H9 (cell line): Measurements from ENCODE around the gene RAB6A. TPM values are rescaled to one million over a fixed set of nuclear protein-coding genes. Genes with fewer than 3 reads are reported as not detected.
A peak's percentile ranks its signal among the peaks of the same experiment; 100 is the strongest.

ENCODE experiments used
- DNase-seq: peaks from one replicate; pipeline ENCODE4 v3.0.0-alpha.2; 2017
- H2AFZ ChIP-seq: one replicate; pipeline ENCODE4 v1.6.1; 2013; ENCODE audit warnings: mild to moderate bottlenecking, low read length, control low read depth, moderate library complexity
- H2AK5ac ChIP-seq: 2 replicates; pipeline ENCODE4 v1.6.1; 2013; ENCODE audit warnings: low read length, control low read depth, mixed read lengths; ENCODE audit not compliant: insufficient read length
- H2BK120ac ChIP-seq: one replicate; pipeline ENCODE4 v1.6.1; 2013; ENCODE audit warnings: low read depth, mild to moderate bottlenecking, low read length, control low read depth, inconsistent platforms; ENCODE audit not compliant: poor library complexity, severe bottlenecking
- H2BK12ac ChIP-seq: 2 replicates; pipeline ENCODE4 v1.6.1; 2013; ENCODE audit warnings: low read length, control low read depth, mixed read lengths, low read depth; ENCODE audit not compliant: insufficient read length
- H2BK15ac ChIP-seq: 2 replicates; pipeline ENCODE4 v1.6.1; 2013; ENCODE audit warnings: low read depth, low read length, control low read depth
- H2BK20ac ChIP-seq: one replicate; pipeline ENCODE4 v1.6.1; 2013; ENCODE audit warnings: low read depth, mild to moderate bottlenecking, low read length, control low read depth, inconsistent platforms; ENCODE audit not compliant: poor library complexity, severe bottlenecking
- H2BK5ac ChIP-seq: 2 replicates; pipeline ENCODE4 v1.6.1; 2013; ENCODE audit warnings: low read length, control low read depth, mixed read lengths; ENCODE audit not compliant: insufficient read length
- H3K14ac ChIP-seq: 2 replicates; pipeline ENCODE4 v1.6.1; 2013; ENCODE audit warnings: low read length, control low read depth; ENCODE audit not compliant: insufficient read depth
- H3K18ac ChIP-seq: 2 replicates; pipeline ENCODE4 v1.6.1; 2013; ENCODE audit warnings: low read depth, mild to moderate bottlenecking, mixed read lengths, low read length, control low read depth; ENCODE audit not compliant: insufficient read length
- H3K23ac ChIP-seq: 2 replicates; pipeline ENCODE4 v1.6.1; 2013; ENCODE audit warnings: low read length, control low read depth, mixed read lengths, low read depth; ENCODE audit not compliant: insufficient read length
- H3K23me2 ChIP-seq: 2 replicates; pipeline ENCODE4 v1.6.1; 2013; ENCODE audit warnings: low read depth, mild to moderate bottlenecking, mixed read lengths, low read length, control low read depth; ENCODE audit not compliant: insufficient read length, poor library complexity, severe bottlenecking
- H3K27ac ChIP-seq: 2 replicates; pipeline ENCODE4 v1.5.1; 2013; ENCODE audit warnings: low read length, control low read depth, mixed read lengths, low read depth; ENCODE audit not compliant: insufficient read length
- H3K27me3 ChIP-seq: 2 replicates; pipeline ENCODE4 v1.6.1; 2013; ENCODE audit warnings: low read length, control low read depth, inconsistent platforms; ENCODE audit not compliant: insufficient read depth
- H3K4ac ChIP-seq: 2 replicates; pipeline ENCODE4 v1.6.1; 2013; ENCODE audit warnings: low read depth, mild to moderate bottlenecking, control low read depth, inconsistent platforms, low read length, moderate library complexity
- H3K4me1 ChIP-seq: 2 replicates; pipeline ENCODE4 v1.6.1; 2013; ENCODE audit warnings: low read length, control low read depth, inconsistent platforms; ENCODE audit not compliant: insufficient read depth
- H3K4me2 ChIP-seq: 2 replicates; pipeline ENCODE4 v1.6.1; 2013; ENCODE audit warnings: low read length, control low read depth, mixed read lengths; ENCODE audit not compliant: insufficient read length, insufficient read depth
- H3K56ac ChIP-seq: 2 replicates; pipeline ENCODE4 v1.6.1; 2013; ENCODE audit warnings: low read depth, mild to moderate bottlenecking, mixed read lengths, low read length, control low read depth; ENCODE audit not compliant: insufficient read length
- H3K79me1 ChIP-seq: 2 replicates; pipeline ENCODE4 v1.6.1; 2013; ENCODE audit warnings: low read depth, mild to moderate bottlenecking, moderate library complexity, low read length, control low read depth, inconsistent platforms; ENCODE audit not compliant: insufficient read depth, poor library complexity, severe bottlenecking
- H3K79me2 ChIP-seq: 2 replicates; pipeline ENCODE4 v1.6.1; 2013; ENCODE audit warnings: low read length, control low read depth, inconsistent platforms; ENCODE audit not compliant: insufficient read depth
- H3K9ac ChIP-seq: 2 replicates; pipeline ENCODE4 v1.6.1; 2013; ENCODE audit warnings: low read length, control low read depth, mixed read lengths; ENCODE audit not compliant: insufficient read length; ENCODE audit errors: extremely low read depth
- H3K9me3 ChIP-seq: one replicate; pipeline ENCODE4 v1.6.1; 2013; ENCODE audit warnings: low read depth, low read length, inconsistent platforms; ENCODE audit not compliant: control insufficient read depth
- H3T11ph ChIP-seq: one replicate; pipeline ENCODE4 v1.6.1; 2013; ENCODE audit warnings: mild to moderate bottlenecking, low read length, control low read depth, inconsistent platforms
- H4K20me1 ChIP-seq: one replicate; pipeline ENCODE4 v1.6.1; 2013; ENCODE audit not compliant: control insufficient read depth, insufficient read length, insufficient read depth
- H4K5ac ChIP-seq: 2 replicates; pipeline ENCODE4 v1.6.1; 2013; ENCODE audit warnings: low read depth, mild to moderate bottlenecking, mixed read lengths, low read length, control low read depth; ENCODE audit not compliant: insufficient read length
- H4K8ac ChIP-seq: replicated peaks from 2 replicates; pipeline ENCODE4 v1.6.1; 2013; ENCODE audit warnings: low read length, control low read depth, mixed read lengths, low read depth; ENCODE audit not compliant: insufficient read length
- H4K91ac ChIP-seq: 2 replicates; pipeline ENCODE4 v1.6.1; 2013; ENCODE audit warnings: low read depth, mild to moderate bottlenecking, moderate library complexity, mixed read lengths, low read length, control low read depth; ENCODE audit not compliant: insufficient read length
- H3K27ac Mint-ChIP-seq, 3 experiments: 2 replicates in 2 of 3; 3 replicates in 1 of 3; pipeline ENCODE4 v1.8.0; 2020 to 2021; ENCODE audit warnings: mixed read lengths in 3 of 3, mild to moderate bottlenecking in 1 of 3, moderate library complexity in 1 of 3
- H3K27me3 Mint-ChIP-seq: 2 replicates; pipeline ENCODE4 v1.8.0; 2021; ENCODE audit warnings: low read depth, mild to moderate bottlenecking, moderate library complexity, mixed read lengths
- H3K36me3 Mint-ChIP-seq, 3 experiments: 2 replicates in 2 of 3; 3 replicates in 1 of 3; pipeline ENCODE4 v1.8.0; 2020 to 2021; ENCODE audit warnings: low read depth in 3 of 3, mixed read lengths in 3 of 3; ENCODE audit not compliant: insufficient read depth in 1 of 3
- H3K4me1 Mint-ChIP-seq, 2 experiments: 2 replicates each; pipeline ENCODE4 v1.8.0; 2020; ENCODE audit warnings: mixed read lengths in 2 of 2
- H3K4me3 Mint-ChIP-seq, 2 experiments: 2 replicates in 1 of 2; 3 replicates in 1 of 2; pipeline ENCODE4 v1.8.0; 2020 to 2021; ENCODE audit warnings: mild to moderate bottlenecking in 2 of 2, mixed read lengths in 2 of 2, moderate library complexity in 1 of 2
- H3K9me3 Mint-ChIP-seq, 2 experiments: 2 replicates in 1 of 2; 3 replicates in 1 of 2; pipeline ENCODE4 v1.8.0; 2020; ENCODE audit warnings: mild to moderate bottlenecking in 2 of 2, mixed read lengths in 2 of 2, moderate library complexity in 1 of 2
- CTCF ChIP-seq: fragments of 200-600 bp; sonication (generic); conservative IDR thresholded peaks from 3 replicates; pipeline ENCODE4 v1.8.0; 2021; ENCODE audit warnings: antibody characterized with exemption, mild to moderate bottlenecking
- WGBS: extraction: QIAGEN DNeasy Blood & Tissue Kit; methylation state at CpG from one replicate; pipeline ENCODE4 v1.1.7; 2013; ENCODE audit warnings: missing lambda C conversion rate, low lambda C conversion rate, mixed read lengths; ENCODE audit not compliant: insufficient read length; ENCODE audit errors: extremely low coverage; 5-methylcytosine and 5-hydroxymethylcytosine counted together
- total RNA-seq: library from RNA; stranded (reverse); gene quantifications from 2 replicates; pipeline ENCODE4 v1.2.1, GENCODE V29; 2021

Gene RAB6A
- total RNA-seq, 1 experiment from 2014 or later = 72.8 TPM

- Histone ChIP-seq H3K14ac (no peak overlapping the region; the same call in 1 of the 2 replicates), H3K23me2 (no peaks in the 10 kb centered on the region), H2BK20ac (no peak overlapping the region), H2AFZ (no peak overlapping the region), H3K56ac (no peak overlapping the region), H3T11ph (no peak overlapping the region), H3K27me3 (no peaks in the 10 kb centered on the region), H2AK5ac (no peak overlapping the region), H4K20me1 (no peaks in the 10 kb centered on the region), H3K27ac (no peak overlapping the region), H3K4me1 (no peaks in the 10 kb centered on the region; the same call in 1 of the 2 replicates), H2BK12ac (no peak overlapping the region), H4K8ac (no peak overlapping the region), H3K9ac (no peak overlapping the region), H4K5ac (no peak overlapping the region), H2BK15ac (no peak overlapping the region), H3K79me1 (no peaks in the 10 kb centered on the region), H3K9me3 (no peaks in the 10 kb centered on the region), H4K91ac (no peak overlapping the region), H2BK120ac (no peak overlapping the region), H3K4me2 (no peak overlapping the region), H3K18ac (no peak overlapping the region), H3K4ac (no peak overlapping the region), H3K23ac (no peak overlapping the region), H3K79me2 (no peaks in the 10 kb centered on the region; the same call in 1 of the 2 replicates), H2BK5ac (no peak overlapping the region)
- Mint-ChIP-seq H3K4me1 (peaks cover 5 to 10% of the 10 kb centered on the region in 2 experiments), H3K4me3 (no peak overlapping the region), H3K36me3 (peaks cover 12 to 36% (median 25%) of the 10 kb centered on the region in 3 experiments), H3K27ac (peak overlapping the region; percentile 21 to 69 (median 48); a peak in 6 of 7 replicates), H3K27me3 (no peaks in the 10 kb centered on the region), H3K9me3 (peaks cover 5 to 9% of the 10 kb centered on the region in 2 experiments)
- DNase-seq = peak; percentile 64
- peak; percentile 79 for TF ChIP-seq CTCF
- no CpG with 5 or more reads among the region's 3 CpGs for WGBS
Measured at GRCh38 chr11:73729594-73730206, 31.2 kb downstream of the RAB6A start.
